ENCODE data around the gene ZNHIT1. TPM values are rescaled to one million over a fixed set of nuclear protein-coding genes. Genes with fewer than 3 reads are reported as not detected.
A peak's percentile ranks its signal among the peaks of the same experiment; 100 is the strongest.
"Not testable (repeated sequence)": the region's sequence is repeated elsewhere in the genome, so short reads cannot be mapped to it uniquely, and the experiment has no call there.

Gene ZNHIT1
- total RNA-seq, 1 experiment from 2014 or later = 211 TPM

- no peak for DNase-seq (ENCODE audit: low read depth, low spot score)
- in situ Hi-C loops (cut with HindIII; ENCODE audit: low pct_unique_long_range_greater_than_20kb, low sequenced_read_pairs) = no loop called here
Measured at GRCh38 chr7:101180130-101180755, 37.7 kb upstream of the ZNHIT1 start, which contains the start of gene NAT16. NAT16 (minus strand) TSS chr7:101180293; CDS start chr7:101174807, 5,486 bp downstream.

GRCh38 chr7:101185258-101185839, 32.6 kb upstream of the ZNHIT1 start:
- DNase-seq (ENCODE audit: low read depth, low spot score) = peak; percentile 99
- in situ Hi-C loops (cut with HindIII; ENCODE audit: low pct_unique_long_range_greater_than_20kb, low sequenced_read_pairs) = no loop called here

- in situ Hi-C loops (cut with HindIII; ENCODE audit: low pct_unique_long_range_greater_than_20kb, low sequenced_read_pairs) = no loop called here
- no peak for DNase-seq (ENCODE audit: low read depth, low spot score)
Measured at GRCh38 chr7:101186194-101186593, 31.8 kb upstream of the ZNHIT1 start.

GRCh38 chr7:101186844-101187428, 31.0 kb upstream of the ZNHIT1 start:
- peak; percentile 80 for DNase-seq (ENCODE audit: low read depth, low spot score)
- in situ Hi-C loops (cut with HindIII; ENCODE audit: low pct_unique_long_range_greater_than_20kb, low sequenced_read_pairs) = no loop called here

- DNase-seq (ENCODE audit: low read depth, low spot score) = no peak
- in situ Hi-C loops (cut with HindIII; ENCODE audit: low pct_unique_long_range_greater_than_20kb, low sequenced_read_pairs) = no loop called here
Measured at GRCh38 chr7:101189109-101189508, 28.9 kb upstream of the ZNHIT1 start.

- in situ Hi-C loops (cut with HindIII; ENCODE audit: low pct_unique_long_range_greater_than_20kb, low sequenced_read_pairs) = no loop called here
- DNase-seq (ENCODE audit: low read depth, low spot score) = no peak
Measured at GRCh38 chr7:101195884-101196283, 22.1 kb upstream of the ZNHIT1 start.

- no peak for DNase-seq (ENCODE audit: low read depth, low spot score)
- in situ Hi-C loops (cut with HindIII; ENCODE audit: low pct_unique_long_range_greater_than_20kb, low sequenced_read_pairs) = no loop called here
Measured at GRCh38 chr7:101197991-101198390, 20.0 kb upstream of the ZNHIT1 start.

GRCh38 chr7:101198476-101198875, 19.5 kb upstream of the ZNHIT1 start:
- in situ Hi-C loops (cut with HindIII; ENCODE audit: low pct_unique_long_range_greater_than_20kb, low sequenced_read_pairs) = no loop called here
- no peak for DNase-seq (ENCODE audit: low read depth, low spot score)

- in situ Hi-C loops (cut with HindIII; ENCODE audit: low pct_unique_long_range_greater_than_20kb, low sequenced_read_pairs); DNase-seq (ENCODE audit: low read depth, low spot score): not testable (repeated sequence)
Measured at GRCh38 chr7:101199522-101199921, 18.4 kb upstream of the ZNHIT1 start.

- in situ Hi-C loops (cut with HindIII; ENCODE audit: low pct_unique_long_range_greater_than_20kb, low sequenced_read_pairs) = no loop called here
- no peak for DNase-seq (ENCODE audit: low read depth, low spot score)
Measured at GRCh38 chr7:101200504-101200861, 17.5 kb upstream of the ZNHIT1 start.

- in situ Hi-C loops (cut with HindIII; ENCODE audit: low pct_unique_long_range_greater_than_20kb, low sequenced_read_pairs) = no loop called here
- DNase-seq (ENCODE audit: low read depth, low spot score) = no peak
Measured at GRCh38 chr7:101200862-101201599, 16.9 kb upstream of the ZNHIT1 start, which contains the start of gene MOGAT3. MOGAT3 (minus strand) TSS chr7:101201036; CDS start chr7:101200854, 182 bp downstream.

- in situ Hi-C loops (cut with HindIII; ENCODE audit: low pct_unique_long_range_greater_than_20kb, low sequenced_read_pairs) = no loop called here
- DNase-seq (ENCODE audit: low read depth, low spot score) = no peak
Measured at GRCh38 chr7:101201695-101202602, 16.0 kb upstream of the ZNHIT1 start.

GRCh38 chr7:101202603-101202918, 15.4 kb upstream of the ZNHIT1 start:
- in situ Hi-C loops (cut with HindIII; ENCODE audit: low pct_unique_long_range_greater_than_20kb, low sequenced_read_pairs) = no loop called here

GRCh38 chr7:101203740-101204738, 13.9 kb upstream of the ZNHIT1 start:
- in situ Hi-C loops (cut with HindIII; ENCODE audit: low pct_unique_long_range_greater_than_20kb, low sequenced_read_pairs) = not testable (repeated sequence)
- DNase-seq (ENCODE audit: low read depth, low spot score) = peak; percentile 44

More at GRCh38 chr7:101202603-101202918, 15.4 kb upstream of the ZNHIT1 start:
- no peak for DNase-seq (ENCODE audit: low read depth, low spot score)

GRCh38 chr7:101205901-101206664, 11.9 kb upstream of the ZNHIT1 start:
- in situ Hi-C loops (cut with HindIII; ENCODE audit: low pct_unique_long_range_greater_than_20kb, low sequenced_read_pairs) = no loop called here
- no peak for DNase-seq (ENCODE audit: low read depth, low spot score)

- in situ Hi-C loops (cut with HindIII; ENCODE audit: low pct_unique_long_range_greater_than_20kb, low sequenced_read_pairs) = no loop called here
- DNase-seq (ENCODE audit: low read depth, low spot score) = no peak
Measured at GRCh38 chr7:101206665-101207042, 11.3 kb upstream of the ZNHIT1 start.

Data from SK-MEL-5 (cell line).